ENCODE measurements around the gene ATF7IP. TPM values are rescaled to one million over a fixed set of nuclear protein-coding genes. Genes with fewer than 3 reads are reported as not detected.

Gene ATF7IP
- total RNA-seq, 1 experiment from 2014 or later, result 11.1 TPM

DNA sequence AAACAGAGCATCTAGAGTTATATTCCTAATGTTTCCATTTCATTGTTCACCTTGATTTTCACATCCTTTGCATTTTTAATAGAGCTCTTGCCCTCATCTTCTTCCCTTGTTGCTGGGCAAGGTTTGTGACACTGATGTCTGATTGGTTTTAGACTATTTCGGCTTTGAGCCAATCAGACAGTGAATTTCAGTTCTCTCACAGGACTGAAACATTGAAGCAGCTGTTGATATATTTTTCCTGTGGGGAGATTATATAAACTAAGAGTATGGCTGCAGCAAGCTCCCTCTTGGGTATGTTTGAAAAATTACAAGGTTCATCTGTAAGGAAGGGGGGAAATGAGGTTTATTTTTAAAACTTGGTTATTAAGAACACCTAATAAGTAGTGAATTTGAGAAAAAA, 51.2 kb downstream of the ATF7IP start:
- DNase-seq (ENCODE audit: low spot score), result peak; percentile 46

- DNase-seq (ENCODE audit: low spot score), result peak; percentile 59
These were observed 52.2 kb downstream of the ATF7IP start for GRCh38 chr12:14417715-14418114.

DNA sequence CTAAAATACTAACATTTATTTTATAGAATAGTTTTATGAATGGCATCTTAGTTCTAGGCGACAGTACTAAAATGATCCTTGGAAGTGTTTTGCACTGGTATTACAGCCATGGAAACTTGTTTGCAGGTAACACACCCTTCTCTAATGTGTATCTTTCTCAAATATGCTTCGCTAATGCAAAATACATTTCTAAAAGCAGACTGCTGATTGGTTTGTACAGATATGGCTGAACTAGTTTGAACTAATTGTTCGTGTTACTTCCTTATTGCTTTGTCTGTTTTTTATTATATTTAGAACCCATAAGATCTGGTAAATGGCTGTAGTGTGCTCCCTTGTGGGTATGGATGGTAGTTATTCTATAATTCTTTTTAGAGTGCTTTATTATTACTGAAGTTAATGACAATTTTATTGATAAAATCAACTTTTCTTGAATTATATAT, 53.0 kb downstream of the ATF7IP start:
- peak; percentile 50 for DNase-seq (ENCODE audit: low spot score)

- DNase-seq (ENCODE audit: low spot score), result no peak
These were observed 57.2 kb downstream of the ATF7IP start for GRCh38 chr12:14422516-14423230.

- DNase-seq (ENCODE audit: low spot score), result no peak
These were observed 59.1 kb downstream of the ATF7IP start for GRCh38 chr12:14424545-14424944.

DNA sequence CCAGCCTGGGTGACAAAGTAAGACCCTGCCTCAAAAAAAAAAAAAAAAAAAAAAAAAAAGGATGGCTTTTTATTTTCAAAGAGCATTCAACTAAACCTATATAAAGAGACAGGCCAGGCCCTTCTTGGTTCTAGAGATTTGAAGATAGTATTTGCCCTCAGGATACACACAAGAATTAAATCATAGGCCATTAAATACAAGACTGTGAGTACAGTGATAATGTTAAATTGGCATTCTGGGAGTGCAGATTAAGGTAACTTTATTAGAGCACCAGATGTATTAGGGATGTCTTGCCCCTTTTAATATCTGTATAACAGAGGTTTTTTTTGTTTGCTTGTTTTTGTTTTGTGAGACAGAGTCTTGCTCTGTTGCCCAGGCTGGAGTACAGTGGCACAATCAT, 61.3 kb downstream of the ATF7IP start:
- no peak for DNase-seq (ENCODE audit: low spot score)

- DNase-seq (ENCODE audit: low spot score), result no peak
These were observed 62.4 kb downstream of the ATF7IP start for GRCh38 chr12:14427929-14428328.

GRCh38 chr12:14430394-14430986, 65.0 kb downstream of the ATF7IP start:
- DNase-seq (ENCODE audit: low spot score), result no peak

DNA sequence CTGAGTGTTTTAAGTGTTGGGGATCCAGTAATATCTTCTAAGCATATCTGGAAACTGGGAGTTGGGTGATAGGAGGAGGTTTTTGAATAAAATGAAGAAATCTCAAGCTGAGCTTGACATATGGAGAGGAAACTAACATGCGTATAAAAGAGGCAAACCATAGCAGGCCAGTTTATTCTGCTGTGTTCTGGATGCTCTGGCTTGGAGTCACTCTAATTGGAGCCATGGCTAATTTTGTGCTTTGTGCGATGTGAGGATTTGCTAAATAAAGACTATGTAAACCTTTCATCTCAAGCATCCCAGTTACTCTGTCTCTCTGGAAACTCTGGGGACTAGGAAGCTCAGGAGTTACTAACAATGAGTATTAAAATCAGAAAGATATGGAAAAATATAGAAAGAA, 66.5 kb downstream of the ATF7IP start:
- no peak for DNase-seq (ENCODE audit: low spot score)

DNA sequence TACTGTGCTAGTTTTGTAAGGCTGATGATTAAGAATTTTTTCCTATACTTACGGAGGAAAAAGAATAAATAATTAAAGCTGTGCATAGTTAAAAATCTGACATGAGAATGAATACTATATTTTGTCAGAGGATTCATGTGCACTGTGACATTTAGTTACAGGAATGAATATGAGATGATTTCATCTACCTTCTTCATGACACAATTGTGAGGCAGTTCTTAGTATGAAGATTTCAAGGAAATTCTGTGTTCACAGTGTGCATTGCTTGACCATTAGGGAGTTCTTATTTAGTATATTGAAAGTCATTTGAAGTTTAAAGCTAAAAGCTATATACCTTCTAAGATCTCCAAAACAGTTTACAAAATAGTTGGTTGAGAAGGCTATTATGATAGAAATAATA, 70.1 kb downstream of the ATF7IP start:
- DNase-seq (ENCODE audit: low spot score), result no peak

DNA sequence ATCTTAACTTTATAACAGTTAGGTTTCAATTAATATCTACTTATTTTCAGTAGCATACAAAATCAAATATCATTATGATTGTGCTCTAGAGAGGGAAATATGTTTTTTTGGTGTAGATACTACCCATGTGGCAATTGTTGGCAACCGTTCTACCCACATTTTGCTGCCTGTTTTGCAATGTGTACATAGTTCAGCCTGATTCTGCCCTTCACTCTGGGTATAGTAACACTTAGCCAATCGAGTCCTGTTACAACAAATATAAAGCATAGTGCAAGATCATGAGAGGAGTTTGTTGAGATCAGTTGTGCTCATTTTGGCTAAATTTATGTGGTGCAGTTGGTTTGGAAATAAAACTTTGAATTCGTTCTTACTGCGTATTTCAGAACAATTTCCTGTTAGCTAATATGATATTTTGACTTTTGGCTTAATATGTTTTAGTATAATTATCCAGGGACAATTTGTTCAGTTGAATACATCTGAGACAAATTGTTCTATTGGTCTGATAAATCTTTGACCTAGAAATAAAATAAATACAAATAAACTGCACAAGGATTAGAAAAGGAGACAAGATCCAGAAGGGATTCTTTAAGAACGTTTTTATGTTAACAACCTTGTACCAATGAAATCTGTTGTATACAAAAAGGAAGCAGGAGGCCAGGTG, 76.9 kb downstream of the ATF7IP start:
- DNase-seq (ENCODE audit: low spot score), result no peak

DNA sequence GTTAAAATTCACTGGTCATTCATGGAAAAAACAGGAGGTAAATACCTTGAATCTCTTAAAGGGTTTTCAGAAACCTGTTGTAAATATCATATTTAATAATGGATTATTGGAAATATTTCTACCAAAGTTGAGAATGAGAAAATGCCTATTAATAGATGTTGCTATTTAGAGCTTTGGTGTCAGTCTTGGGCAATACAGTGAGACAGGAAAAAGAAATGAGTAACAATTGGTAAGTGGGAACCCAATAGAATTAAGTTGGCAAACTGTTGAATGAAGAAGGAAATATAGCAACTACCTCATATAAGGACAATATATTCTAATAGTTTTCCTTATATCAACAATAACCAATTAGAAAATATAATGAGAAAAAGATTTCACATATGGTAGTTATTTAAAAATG, 78.0 kb downstream of the ATF7IP start:
- no peak for DNase-seq (ENCODE audit: low spot score)

GRCh38 chr12:14450479-14450878, 85.0 kb downstream of the ATF7IP start:
- DNase-seq (ENCODE audit: low spot score), result no peak

GRCh38 chr12:14452336-14452735, 86.9 kb downstream of the ATF7IP start:
- DNase-seq (ENCODE audit: low spot score), result no peak

DNA sequence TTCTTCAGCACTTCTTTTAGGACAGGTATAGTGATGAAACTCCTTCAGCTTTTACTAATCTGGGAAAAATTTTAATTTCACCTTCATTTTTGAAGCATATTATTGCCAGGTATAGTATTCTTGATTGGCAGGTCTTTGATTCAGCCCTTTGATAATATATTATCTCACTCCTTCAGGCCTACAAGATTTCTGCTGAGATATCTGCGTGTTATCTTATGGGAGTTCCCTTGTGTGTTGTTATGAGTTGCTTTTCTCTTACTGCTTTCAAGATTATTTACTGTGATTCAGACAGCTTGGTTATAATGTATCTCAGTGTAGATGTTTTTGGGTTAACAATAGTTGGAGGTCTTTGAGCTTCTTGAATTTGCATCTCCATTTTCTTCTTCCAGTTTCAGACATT, 87.4 kb downstream of the ATF7IP start:
- no peak for DNase-seq (ENCODE audit: low spot score)

DNA sequence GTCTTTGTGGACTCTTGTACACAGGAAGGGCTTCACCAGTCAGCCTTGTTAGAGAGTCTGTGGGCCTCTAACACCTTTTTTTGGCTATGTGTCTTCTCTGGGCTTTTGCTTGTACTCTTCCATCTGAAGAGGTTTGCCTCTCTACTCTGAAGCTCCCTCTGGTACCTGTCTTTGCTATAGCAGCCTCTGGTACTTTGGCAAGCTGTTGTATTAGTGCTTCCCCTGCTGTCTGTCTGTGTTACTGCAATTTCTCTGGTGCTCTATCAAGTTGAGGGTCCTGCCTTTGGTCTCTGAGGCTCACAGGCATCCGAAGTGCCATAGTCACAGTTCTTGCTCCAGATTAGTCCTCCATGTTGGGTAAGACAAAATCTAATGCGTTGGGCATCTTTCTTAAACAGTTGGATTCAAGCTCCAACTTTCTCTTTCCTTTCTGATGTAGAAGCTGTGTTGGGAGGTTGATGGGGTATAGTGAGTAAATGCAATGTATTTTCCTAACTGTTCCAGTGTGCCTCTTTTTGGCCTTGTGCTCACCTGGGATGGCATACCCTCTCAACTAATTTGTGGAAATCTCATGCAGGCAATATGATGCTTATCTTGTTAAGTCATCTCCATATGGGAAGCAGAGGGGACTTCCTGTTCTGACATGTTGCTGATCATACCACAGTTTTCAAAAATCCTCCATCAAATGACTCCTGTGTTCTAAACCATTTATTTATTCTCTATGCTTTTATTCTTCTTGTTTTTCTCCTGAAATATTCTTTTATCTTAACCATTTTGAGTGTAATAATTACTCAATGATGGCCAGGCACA, 88.8 kb downstream of the ATF7IP start:
- peak; percentile 61 for DNase-seq (ENCODE audit: low spot score)

DNA sequence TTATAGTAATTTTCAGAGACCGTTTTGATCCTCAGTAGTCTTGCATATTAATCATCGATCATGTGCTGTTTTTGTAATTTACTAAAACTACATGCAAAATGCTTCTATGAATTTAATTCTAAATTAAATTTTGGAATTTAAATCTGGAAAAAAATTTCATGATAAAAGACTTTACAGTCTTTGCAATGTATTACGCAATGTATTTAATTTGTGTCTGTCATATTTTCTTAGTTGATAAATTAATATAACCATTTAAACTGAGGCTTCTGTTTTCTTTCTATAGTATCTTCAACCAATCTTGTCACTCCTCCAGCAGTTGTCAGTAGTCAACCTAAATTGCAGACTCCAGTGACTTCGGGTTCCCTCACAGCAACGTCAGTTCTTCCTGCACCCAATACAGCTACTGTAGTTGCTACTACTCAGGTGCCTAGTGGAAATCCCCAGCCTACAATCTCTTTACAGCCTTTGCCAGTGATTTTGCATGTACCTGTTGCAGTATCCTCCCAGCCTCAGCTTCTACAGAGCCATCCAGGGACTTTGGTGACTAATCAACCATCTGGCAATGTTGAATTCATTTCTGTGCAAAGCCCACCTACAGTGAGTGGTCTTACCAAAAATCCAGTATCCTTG, 94.8 kb downstream of the ATF7IP start:
- no peak for DNase-seq (ENCODE audit: low spot score)

GRCh38 chr12:14471497-14471896, 106.0 kb downstream of the ATF7IP start:
- no peak for DNase-seq (ENCODE audit: low spot score)

DNA sequence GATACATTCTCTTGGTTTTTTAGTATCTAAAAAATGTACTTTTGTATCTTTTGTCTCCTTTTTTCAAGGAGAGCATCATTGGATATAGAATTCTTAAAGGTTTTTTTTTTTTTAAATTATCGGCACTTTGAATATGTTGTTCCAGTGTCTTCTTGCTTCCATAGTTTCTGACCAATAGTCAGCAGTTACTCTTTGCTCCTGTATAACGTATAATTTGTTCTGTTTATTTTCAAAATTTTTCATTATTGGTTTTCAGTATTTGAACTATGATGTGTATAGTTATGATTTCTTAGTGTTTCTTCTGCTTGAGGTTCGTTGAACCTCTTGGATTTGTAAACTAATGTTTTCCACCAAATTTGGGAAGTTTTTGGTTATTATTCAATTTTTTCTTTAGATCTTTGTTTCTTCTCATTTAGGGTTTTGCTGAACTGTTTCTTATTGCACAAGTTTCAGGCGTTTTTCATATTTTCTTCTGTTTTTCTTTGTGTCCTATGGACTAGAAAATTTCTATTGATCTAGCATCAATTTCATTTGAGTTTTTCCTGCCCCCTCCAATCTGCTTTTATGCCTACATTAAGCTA, 108.3 kb downstream of the ATF7IP start:
- peak; percentile 16 for DNase-seq (ENCODE audit: low spot score)

DNA sequence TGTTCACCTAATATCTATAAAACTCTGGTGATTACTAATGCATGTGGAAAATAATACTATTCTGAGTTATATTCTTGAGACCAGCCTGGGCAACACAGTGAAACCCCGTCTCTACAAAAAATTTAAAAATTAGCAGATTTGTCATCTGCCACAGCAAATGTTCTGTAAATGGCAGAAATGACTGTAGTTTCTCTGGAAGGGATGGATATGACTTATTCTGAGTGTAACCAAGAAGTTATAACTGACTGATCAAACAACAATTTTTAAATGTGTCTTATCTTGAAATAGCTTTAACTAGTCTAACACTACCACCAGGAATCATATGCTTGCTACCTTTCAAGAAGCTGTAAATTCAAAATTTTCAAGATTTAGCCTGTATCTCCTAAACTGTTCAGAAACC, 113.5 kb downstream of the ATF7IP start:
- DNase-seq (ENCODE audit: low spot score), result no peak

DNA sequence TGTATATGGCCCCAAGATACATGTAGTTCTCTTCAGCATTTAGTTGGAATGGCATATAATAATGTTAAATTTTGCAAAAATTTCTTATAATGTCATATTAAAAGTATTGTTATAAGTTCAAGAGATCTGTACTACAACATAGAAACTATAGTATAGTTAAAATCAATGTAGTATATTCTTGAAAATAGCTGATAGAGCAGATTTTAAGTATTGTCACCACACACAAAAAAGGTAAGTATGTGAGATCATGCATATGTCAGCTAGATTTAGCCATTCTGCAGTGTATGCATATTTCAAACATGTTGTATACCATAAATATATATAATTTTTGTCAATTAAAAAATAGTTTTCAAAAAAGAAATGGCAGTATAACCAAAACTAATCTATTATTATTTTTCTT, 115.7 kb downstream of the ATF7IP start:
- DNase-seq (ENCODE audit: low spot score), result no peak
